Right lobe of liver (tissue), 4 donors: ENCODE measurements around the gene TTC17.

Source experiments
- CTCF ChIP-seq, 4 donors: fragments of 200-600 bp in 3 of 4; fragments of 450-650 bp in 1 of 4; IDR thresholded peaks; one replicate each; pipeline versions ENCODE4 v1.5.1 to v1.8.0; 2016 to 2022; ENCODE audit warnings: antibody characterized with exemption in 4 of 4, mild to moderate bottlenecking in 2 of 4
- POLR2A ChIP-seq: fragments of 450-650 bp; IDR thresholded peaks from one replicate; pipeline ENCODE4 v1.6.1; 2017; ENCODE audit warnings: antibody characterized with exemption, mild to moderate bottlenecking
- donor health status: DM: no; HTN: no; CAD: no.
- donor health status: DM: no; HTN: no; CAD: no.
- donor health status: DM: no; HTN: yes; CAD: no.

DNA sequence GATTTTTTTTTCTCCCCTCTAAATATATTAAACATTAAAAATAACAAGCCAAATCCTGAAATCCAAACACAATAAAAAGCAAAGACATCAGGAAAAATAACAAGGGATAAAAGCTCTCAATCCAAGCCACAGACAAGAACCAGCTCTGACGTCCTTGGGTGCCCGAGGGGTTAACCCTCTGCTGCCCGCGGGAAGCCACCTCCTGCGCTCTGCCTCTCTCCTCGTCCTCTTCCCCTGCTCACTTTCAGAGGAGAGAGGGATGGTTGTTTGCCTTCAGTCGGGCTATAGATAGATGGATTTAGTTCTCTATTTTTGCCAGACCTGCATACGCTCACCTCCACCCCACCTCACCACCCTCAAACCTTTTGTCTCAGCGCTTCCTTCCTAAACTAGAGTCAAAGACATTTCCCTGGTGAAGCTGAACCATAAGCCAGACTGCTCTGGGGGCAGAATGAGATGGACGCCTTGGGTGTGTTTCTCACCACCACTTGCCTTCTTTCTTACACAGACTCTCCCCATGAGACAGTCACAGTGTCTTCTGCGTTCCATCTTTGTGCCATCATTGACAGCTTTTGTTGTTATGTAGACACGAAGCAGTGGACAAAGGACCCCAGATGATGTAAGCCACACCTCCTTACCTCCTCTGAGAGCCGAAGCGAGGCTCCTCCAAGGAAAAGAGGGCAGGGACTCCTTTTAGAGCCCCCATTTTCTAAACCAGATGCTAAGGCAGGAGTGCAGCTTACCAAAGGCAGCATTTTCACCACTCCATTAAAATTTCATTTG is 179.3 kb downstream of the TTC17 start:
- TF ChIP-seq CTCF (IDR thresholded peaks at IDR 0.05), result no peak
- TF ChIP-seq POLR2A, result no peak
